Raji (cell line): ENCODE results near the gene NOD1.

Experiments
- POLR2A ChIP-seq: IDR thresholded peaks from 2 replicates; pipeline ENCODE4 v1.6.1; 2011; ENCODE audit warnings: low read depth, low read length, control low read depth; ENCODE audit not compliant: insufficient read depth

Gene NOD1

DNA sequence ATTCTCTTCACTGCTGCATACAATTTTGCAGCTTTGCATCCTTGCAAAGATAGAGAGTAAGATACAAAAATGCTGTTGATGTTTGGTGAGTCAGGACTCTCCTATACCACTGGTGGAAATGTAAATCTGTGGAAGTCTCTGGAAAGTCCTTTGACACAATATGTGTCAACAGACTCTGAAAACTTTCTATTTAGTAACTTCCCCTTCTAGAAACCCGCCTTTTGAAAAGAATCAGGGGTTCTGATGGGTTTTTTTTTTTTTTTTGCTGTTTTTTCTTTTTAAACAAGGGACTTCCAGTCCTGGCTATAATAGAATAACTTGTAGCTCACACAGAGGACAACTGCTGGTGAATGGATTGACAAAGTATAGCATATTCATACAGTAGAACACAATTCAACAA, 16.4 kb downstream of the NOD1 start:
- no peak for TF ChIP-seq POLR2A

DNA sequence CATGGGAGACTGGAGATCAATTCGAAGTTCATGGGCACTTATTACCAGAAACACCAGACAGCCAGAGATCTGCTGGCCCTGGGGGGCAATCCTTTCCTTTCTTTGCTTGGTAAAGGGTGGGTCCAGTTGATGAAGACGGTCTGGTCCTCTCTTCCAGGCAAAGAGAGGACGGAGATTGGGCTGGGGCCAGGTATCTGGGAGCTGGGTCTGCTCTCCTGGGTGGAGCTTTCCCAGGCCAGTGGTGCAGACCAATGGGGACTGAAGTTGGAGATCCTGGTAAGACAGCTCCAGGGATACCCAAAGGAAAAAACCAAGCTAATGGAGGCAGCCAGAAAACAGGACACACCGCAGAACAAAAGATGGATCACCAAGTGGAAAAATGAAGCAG, 18.3 kb downstream of the NOD1 start:
- TF ChIP-seq POLR2A = no peak

DNA sequence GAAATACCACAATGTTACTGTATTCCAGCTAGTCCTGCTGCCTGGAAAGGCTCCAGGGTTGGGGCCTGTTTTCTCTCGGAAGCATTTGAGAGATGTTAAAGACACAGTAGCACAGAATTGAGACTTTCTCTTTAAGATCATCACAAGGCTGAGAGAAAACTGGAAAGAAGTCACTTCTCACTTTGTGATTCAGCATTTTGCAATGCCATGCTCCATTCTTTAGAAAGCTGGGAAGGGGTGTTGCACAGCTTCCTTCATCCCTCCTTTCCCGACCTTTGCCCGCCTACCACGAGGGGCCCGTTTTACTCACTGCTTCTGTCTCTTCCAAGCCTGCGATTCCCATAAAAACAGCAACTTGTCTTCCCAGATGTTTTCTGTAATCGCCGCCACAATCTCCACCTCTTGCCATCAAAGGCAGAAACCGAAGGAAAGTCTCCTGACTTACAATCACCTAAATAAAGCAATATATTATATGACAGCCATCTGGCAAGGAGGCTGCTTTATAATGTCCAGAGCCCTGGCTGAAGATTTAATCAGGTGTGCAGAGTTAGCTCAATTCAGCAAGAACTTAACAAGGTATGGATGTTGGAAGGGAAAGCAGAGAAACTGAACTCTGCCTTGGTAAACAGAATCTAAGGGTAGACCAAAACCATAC, 18.9 kb downstream of the NOD1 start:
- no peak for TF ChIP-seq POLR2A

DNA sequence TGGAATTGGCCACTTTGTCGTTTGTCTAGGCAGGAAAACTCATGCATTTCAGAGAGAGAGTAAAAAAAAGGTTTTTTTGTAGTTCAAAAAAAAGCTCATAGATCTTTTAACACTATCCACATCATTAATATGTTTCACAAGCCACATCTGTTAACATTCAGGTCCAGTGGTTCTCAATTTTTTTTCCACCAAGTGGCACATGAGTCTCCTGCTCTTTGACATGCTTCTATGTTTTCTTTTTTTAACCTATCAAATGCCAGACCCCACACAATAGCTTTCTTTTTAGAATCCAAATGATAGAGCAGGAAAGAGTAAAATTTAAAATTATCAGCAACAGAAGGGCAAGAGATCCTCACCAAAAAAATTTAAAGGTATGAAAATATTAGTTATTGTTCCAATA, 20.3 kb downstream of the NOD1 start:
- no peak for TF ChIP-seq POLR2A

DNA sequence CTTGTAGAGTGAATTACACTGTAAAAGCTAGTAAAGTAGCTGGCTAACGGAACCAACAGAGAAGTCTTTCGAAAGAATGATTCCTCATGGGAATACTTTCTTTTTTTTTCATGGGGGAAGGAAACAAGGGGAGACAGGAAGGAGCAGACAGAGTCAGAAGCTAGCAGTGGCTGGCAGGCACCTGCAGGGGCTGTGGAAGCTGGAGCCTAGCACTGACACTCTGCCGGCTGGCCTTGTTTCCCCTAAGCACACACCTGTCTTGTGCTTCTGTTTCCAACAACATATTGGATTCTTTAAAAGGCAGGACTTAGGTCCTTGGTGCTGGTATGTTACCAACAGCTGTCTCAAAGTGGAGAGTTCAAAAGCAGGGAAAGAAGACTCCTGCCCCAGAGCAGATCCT, 24.7 kb downstream of the NOD1 start:
- TF ChIP-seq POLR2A = no peak

DNA sequence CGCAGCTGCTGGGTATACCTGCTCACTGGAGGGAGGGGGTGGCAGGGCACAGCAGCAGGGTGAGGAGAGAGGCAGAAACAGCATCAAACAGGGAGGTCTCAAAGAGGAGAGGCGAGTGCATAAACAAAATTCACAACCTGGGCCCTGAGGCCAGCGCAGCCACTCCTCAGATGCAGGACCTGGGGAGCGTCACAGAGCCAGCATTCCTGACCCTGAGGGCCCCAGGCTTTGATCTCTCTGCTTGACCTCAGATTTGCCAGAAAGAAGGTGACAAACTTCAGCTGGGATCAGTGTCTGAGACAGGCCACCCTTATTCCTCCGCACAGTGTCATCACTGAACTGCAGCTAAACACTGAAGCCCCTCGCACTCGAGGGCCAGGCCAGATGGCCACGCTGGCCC, 25.6 kb downstream of the NOD1 start:
- no peak for TF ChIP-seq POLR2A

DNA sequence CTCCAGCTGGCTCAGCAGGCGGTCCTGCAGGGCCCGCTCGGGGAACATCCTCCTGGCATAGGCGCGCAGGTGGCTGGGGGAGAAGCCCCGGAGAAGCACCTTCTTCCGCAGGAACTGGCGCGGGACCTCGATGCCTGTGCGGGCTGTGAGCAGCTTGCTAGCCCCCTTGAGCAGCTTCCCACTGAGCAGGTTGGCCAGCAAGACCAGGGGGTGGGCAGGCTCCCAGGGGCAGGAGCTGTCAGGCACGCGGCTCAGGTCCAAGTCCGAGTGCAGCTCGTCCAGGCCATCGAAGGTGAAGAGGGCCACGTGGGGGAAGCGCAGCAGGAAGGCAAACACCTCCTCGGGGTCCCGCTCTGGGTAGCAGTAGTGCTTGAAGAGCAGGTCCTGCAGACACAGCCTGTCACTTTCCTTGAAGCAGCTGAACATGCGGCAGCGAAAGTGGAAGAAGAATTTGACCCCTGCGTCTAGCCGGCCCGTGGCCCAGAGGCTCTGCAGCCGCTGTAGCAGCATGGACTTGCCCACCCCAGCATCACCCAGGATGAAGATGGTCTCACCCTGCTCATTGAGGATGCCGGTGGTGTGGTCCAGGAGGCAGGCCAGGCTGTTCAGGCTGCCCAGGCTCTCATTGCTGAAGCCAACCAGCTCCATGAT, 26.2 kb downstream of the NOD1 start:
- TF ChIP-seq POLR2A = no peak

DNA sequence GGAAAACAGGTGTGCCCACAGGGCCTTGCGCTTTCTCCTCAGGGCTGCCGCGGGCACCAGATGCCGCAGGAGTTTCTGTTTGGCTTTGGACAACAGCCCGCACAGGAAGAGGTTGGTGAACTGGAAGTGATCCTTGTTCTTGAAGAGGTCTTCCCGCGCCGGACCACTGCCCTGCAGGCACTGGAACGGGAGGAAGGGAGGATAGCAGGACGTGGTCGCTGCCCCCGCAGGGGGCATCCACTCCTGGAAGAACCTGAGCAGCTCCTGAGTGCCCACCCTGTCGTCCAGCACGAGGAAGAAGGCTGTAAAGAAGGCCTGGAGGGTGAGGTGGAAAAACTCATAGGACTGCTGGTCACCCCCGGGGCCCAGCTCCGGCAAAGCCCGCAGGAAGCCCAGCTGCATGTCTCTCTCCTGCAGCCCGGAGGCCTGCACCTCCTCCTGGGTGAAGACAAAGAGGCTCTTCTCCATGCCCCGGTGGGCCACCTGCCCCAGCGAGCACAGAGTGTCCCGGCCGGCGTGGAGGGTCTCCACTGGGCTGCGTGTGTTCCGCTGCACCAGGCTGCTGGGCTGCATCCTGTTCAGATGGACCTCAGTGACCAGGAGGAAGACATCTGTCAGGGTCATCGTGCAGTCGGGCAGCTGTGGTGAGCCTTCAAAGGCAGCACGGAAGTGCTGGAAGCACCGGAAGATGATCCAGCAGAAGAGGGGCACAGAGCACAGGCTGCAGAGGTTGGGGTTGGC, 26.9 kb downstream of the NOD1 start:
- TF ChIP-seq POLR2A = no peak

DNA sequence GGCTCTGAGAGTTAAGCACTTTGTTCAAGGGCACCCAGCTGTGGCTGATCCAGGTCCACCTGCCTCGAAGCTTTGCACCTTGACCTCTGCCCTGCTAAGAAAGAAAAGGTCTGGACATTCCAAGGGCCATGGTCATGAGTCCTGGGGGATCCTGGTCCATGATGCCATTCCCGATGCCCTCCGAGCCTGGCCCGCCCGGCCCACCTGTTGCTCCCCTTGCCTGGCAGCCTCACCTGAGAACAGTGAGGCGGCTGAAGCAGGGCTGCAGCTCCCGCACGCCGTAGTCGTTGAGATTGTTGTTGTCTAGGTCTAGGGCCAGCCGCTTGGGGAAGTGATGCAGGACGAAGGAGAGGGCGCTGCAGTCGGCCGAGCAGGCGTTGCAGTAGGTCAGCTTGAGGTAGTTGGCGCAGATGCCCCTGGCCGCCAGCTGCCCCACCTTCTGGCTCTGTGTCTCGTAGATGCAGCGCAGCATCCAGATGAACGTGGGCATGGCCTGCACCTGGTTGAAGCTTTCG, 27.5 kb downstream of the NOD1 start:
- no peak for TF ChIP-seq POLR2A

DNA sequence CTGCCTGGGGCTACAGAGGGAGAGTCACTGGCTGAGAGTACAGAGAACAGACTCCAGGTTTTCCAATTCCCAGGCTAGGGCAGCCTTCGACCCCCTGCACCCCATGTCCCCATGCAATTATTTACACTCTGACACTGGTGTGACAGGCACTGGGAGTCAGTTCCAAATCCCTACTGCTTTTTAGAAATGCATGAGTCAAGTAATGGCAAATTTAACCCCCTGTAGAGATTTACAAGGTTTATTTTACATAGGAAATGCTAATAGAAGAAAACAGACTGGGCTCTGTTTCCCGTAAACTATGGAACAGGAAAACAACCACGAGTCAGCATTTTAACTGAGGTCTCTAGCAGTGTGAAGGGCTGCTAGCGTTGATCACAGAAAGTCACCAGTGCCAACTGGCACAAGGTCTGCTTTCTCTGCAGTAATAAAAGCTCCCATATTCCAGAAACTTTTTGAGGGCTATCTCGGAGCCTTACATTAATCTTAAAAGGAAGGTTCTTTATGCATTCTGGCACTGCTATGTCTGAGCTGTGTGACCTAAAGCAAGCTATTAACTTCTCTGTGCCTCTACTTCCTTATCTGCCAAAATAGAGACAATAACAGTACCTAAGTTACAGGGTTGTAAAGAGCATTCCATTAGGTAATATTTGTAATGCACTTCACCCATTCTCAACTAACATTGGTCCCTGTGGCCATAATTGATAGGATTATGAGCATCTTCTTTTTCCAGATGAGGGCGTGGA, 28.2 kb downstream of the NOD1 start:
- TF ChIP-seq POLR2A = no peak

DNA sequence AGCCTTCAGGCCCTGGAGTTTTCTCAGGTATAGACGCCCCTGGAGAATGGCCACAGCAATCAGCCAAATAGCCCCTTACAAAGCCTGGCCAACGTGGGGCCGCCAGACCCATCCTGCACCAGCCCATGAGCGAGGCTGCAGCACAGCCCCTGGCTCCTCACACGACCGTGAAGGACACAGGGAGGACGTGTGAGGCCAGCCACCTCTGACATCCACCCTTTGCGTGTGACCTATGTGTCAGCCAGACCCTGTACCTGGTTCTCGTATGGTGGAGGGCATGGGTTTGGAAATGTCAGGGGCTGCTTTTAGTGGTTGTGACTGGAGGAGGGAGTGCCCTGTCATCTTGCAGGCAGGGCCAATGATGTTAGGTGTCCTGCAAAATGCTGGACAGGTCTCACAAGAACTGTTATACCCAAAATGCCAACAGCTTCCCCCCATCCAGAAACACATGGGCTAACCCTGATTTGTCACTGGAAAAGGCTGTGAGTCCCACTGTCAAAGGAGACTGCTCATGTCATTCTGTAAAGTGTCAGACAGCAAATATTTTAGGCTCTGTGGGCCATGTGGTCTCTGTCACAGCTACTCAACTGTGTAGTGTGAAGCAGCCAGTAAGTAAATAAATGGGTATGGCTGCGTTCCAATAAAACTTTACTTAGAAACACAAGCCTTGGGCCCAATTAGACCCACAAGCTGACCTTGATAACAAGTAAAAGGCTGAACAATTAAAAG, 30.0 kb downstream of the NOD1 start:
- TF ChIP-seq POLR2A = no peak

DNA sequence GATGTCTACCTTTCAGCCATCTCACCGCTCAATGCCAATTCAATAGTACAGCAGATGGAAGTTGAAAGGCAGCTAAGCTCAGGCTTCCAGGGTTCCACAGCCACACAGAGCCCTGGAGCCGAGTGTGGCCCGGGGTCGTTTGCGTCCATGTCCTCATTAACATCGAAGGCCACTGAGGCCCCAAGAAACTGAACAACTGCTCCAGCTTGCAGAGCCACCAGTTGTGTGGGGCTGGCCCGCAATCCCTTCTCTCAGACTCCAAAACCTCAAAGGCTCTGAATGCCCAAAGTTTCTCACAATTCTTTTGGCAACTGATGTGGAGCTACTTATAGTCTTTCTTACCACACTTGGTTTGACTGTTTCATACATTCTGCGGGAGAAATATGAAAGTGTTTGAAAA, 31.1 kb downstream of the NOD1 start:
- no peak for TF ChIP-seq POLR2A

DNA sequence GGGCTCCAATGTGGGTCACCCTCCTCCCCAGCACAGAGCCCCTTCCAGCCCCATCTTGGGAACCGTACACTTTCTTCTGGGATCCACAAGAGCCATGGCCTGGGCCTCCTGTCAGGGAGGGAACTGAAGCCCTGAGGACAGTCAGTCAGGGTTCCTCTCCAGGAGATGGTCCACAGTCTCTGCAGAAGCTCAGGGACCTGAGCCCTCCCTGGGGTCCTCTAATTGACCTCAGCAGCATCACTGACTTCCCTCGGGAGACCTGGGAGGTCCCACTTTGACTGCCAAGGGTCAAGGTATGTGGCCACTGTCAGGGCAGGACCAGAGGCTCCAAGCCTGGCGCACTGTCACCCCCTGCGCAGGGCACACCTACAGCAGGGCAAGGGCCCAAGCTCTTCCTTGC, 32.3 kb downstream of the NOD1 start:
- TF ChIP-seq POLR2A = no peak

DNA sequence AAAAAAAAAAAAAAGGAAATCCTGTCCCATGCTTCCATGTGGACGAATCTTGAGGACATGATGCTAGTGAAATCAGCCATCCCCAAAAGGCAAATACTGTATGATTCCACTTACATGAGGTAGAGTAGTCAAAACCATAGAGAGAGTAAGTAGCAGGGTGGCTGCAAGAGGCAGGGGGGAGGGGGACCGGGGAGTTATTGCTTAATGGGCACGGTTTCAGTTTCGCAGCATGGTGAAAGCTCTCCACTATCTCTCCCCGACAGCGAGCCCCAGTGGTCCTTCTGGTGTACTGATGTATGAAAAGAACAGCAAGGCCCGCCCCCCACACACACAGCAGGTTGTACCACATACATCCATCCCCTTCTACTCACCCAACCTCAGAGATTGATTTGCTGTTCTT, 32.8 kb downstream of the NOD1 start:
- no peak for TF ChIP-seq POLR2A
